KOPT-K1 (cell line): ENCODE data around the gene KIF25.

Experiments used
- H3K27ac ChIP-seq: fragments of 200-600 bp; sonication (generic); 2 replicates; pipeline ENCODE4 v1.5.1; 2016; ENCODE audit warnings: antibody characterized with exemption, mild to moderate bottlenecking, low read depth, low read length; ENCODE audit not compliant: poor library complexity, severe bottlenecking
- H3K36me3 ChIP-seq: fragments of 200-600 bp; sonication (generic); 2 replicates; pipeline ENCODE4 v1.5.1; 2017; ENCODE audit warnings: antibody characterized with exemption, mild to moderate bottlenecking, low read length, moderate library complexity; ENCODE audit not compliant: insufficient read depth
- H3K9me3 ChIP-seq: fragments of 200-600 bp; sonication (generic); 2 replicates; pipeline ENCODE4 v1.5.1; 2017; ENCODE audit warnings: antibody characterized with exemption, low read length, mild to moderate bottlenecking; ENCODE audit not compliant: insufficient read depth, poor library complexity, severe bottlenecking

KIF25 gene

DNA sequence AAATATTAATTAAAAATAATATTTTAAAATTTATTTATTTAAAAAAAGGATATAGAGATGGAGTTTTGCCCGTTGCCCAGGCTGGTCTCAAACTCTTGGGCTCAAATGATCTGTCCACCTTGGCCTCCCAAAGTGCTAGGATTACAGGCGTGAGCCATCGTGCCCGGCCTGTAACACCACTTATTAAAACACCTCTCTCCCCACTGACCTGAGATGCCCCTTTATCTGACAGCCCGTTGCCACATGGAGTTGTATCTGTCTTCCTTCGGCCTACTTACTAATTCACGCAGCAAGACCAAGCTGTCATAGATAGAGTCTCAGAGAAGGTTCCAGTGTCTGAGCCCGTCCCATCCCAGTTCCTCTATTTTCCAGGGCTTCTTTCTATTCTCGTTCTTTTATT is 30.7 kb downstream of the KIF25 start:
- Histone ChIP-seq H3K27ac (no peak overlapping the region), H3K9me3 (peaks cover 10% of the 10 kb centered on the region), H3K36me3 (no peaks in the 10 kb centered on the region)

DNA sequence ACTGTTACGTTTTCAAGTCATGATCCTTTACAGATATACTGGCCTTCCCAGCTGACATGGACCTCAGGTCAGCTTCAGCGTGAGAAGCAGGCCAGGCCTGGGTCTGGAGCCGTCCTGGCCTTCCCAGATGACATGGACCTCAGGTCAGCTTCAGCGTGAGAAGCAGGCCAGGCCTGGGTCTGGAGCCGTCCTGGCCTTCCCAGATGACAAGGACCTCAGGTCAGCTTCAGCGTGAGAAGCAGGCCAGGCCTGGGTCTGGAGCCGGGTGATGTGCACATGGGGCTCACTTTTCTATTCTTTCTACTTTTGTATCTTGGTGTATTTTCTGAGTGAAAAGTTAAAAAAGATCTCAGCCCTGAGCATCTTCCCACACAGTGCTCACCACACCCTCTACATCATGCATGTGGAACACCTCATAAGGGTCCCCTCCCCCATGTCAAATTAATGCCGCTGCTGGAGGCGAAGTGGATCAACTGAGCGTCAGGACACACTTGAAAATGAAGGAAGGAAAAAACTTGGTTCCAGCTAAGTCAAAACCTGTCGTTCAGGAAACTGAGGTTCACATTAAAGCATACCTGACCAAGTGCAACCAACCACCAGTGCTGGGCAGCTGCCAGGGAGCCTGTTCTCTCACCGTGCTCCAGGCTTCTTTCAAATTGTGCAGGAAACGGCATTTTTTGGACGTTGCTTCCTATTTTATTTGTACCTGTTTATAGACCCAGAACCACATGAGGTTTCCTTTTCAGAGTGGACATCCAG is 32.2 kb downstream of the KIF25 start:
- H3K27ac ChIP-seq: no peak overlapping the region
- H3K36me3 ChIP-seq: no peaks in the 10 kb centered on the region
- H3K9me3 ChIP-seq: peaks cover 10% of the 10 kb centered on the region

DNA sequence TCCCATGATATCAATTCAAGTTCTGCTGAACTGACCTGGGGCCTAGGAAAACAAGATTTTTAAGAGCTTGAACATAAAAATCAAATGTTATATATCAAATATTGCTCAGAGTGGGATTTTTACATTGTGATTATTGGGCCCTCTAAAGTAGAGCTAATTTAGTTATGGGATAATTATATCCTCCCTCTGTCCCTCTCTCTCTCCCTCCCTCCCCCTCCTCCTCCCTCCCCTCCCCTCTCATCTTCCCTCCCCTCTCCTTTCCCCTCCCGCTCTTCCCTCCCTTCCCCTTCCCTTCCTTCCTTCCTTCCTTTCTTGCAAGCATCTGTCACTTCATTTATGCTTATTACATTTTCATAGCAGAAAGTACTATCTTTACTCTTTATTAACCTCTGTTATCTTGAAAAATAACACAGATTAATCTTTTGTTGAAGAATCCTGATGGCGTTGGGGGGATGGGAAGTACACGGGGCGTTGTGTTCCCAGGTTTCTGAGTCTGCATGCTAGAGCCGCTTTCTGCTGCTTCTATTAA is 32.8 kb downstream of the KIF25 start:
- Histone ChIP-seq H3K27ac (no peak overlapping the region), H3K36me3 (no peaks in the 10 kb centered on the region), H3K9me3 (peaks cover 9% of the 10 kb centered on the region)

GRCh38 chr6:168030908-168031307 is 33.4 kb downstream of the KIF25 start:
- no peak overlapping the region for H3K27ac ChIP-seq
- H3K36me3 ChIP-seq: no peaks in the 10 kb centered on the region
- peaks cover 2% of the 10 kb centered on the region for H3K9me3 ChIP-seq

DNA sequence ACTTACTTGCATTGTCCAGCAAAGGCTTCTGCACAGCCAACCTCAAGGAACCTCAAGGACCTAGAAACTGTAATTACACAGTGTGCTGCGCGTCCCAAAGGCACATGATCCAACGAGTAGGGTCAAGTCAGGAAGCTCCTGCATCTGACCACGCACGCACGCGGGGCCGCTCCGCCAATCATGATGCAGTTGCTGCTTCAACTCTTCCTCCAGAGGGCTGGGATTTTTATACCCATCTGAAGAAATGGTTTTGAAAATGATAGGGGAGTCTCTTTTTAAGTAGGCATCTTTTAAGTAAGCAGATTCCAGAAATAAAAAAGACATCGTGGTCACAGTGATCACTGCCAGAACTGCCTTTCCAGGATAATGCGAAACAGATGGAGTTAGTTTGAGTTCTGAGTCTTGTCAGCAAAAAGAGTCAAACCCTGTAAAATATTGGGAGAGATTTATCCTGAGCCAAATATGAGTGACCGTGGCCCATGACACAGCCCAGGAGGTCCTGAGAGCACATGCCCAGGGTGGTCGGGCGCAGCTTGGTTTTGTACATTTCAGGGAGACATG is 34.0 kb downstream of the KIF25 start:
- H3K36me3 ChIP-seq: no peaks in the 10 kb centered on the region
- no peaks in the 10 kb centered on the region for H3K9me3 ChIP-seq
- no peak overlapping the region for H3K27ac ChIP-seq

DNA sequence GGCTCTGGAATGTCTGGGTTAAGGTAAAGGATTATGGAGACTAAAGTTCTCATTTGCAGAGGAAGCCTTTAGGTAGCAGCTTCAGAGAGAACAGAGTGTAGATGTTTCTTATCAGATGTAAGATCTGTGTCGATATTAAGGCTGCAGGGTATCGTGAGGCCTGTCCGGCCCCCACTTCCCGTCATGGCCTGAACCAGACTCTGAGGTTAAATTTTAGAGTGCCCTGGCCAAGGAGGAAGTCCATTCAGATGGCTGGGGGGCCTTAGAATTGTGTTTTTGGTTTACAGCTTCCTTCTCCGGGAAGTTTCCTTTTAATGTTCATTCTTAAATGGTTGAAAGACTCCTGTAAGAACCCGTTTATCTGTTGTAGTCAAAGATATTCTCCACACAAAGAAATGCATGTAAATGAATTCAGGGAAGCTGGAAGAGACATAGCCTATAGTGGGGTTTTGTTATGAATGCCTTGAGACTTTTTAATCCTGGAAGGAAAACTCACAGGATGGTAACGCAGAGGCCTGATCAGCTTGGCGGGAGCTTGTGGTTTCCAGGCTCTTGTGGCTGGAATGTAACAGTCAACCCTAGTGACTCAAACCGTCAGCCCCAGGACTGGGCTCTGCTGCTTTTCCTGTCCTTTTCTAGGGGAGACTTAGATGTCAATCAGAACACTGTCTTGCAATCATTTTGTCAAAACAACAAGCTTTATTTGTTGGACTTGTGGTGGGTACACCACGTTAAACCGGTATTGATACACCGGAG is 34.7 kb downstream of the KIF25 start:
- no peaks in the 10 kb centered on the region for H3K9me3 ChIP-seq
- no peak overlapping the region for H3K27ac ChIP-seq
- H3K36me3 ChIP-seq: no peaks in the 10 kb centered on the region

DNA sequence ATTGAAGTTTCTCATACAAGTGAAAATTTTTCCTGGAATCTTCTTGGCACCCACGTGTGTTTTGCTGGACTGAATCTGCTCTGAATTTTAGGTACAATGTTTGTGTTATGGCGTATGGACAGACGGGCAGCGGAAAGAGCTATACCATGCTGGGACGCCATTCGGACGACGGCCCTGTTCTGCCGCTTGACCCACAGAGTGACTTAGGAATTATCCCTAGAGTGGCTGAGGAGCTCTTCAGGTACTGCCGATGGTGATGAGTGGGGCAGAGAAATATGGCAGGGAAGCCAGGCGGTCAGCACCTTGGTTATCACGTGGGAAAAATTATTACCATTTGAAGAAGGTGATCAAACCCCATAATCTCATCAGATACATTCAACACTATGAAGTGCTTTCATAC is 36.3 kb downstream of the KIF25 start:
- H3K27ac ChIP-seq: no peak overlapping the region

GRCh38 chr6:168034537-168034936 is 37.1 kb downstream of the KIF25 start:
- Histone ChIP-seq H3K9me3 (no peaks in the 10 kb centered on the region), H3K27ac (no peak overlapping the region), H3K36me3 (no peaks in the 10 kb centered on the region)

More for the DNA sequence above, 36.3 kb downstream of the KIF25 start:
- Histone ChIP-seq H3K9me3 (no peaks in the 10 kb centered on the region), H3K36me3 (no peaks in the 10 kb centered on the region)

- H3K9me3 ChIP-seq: no peaks in the 10 kb centered on the region
- no peak overlapping the region for H3K27ac ChIP-seq
- no peaks in the 10 kb centered on the region for H3K36me3 ChIP-seq
These were observed 37.7 kb downstream of the KIF25 start for GRCh38 chr6:168035098-168035660.

DNA sequence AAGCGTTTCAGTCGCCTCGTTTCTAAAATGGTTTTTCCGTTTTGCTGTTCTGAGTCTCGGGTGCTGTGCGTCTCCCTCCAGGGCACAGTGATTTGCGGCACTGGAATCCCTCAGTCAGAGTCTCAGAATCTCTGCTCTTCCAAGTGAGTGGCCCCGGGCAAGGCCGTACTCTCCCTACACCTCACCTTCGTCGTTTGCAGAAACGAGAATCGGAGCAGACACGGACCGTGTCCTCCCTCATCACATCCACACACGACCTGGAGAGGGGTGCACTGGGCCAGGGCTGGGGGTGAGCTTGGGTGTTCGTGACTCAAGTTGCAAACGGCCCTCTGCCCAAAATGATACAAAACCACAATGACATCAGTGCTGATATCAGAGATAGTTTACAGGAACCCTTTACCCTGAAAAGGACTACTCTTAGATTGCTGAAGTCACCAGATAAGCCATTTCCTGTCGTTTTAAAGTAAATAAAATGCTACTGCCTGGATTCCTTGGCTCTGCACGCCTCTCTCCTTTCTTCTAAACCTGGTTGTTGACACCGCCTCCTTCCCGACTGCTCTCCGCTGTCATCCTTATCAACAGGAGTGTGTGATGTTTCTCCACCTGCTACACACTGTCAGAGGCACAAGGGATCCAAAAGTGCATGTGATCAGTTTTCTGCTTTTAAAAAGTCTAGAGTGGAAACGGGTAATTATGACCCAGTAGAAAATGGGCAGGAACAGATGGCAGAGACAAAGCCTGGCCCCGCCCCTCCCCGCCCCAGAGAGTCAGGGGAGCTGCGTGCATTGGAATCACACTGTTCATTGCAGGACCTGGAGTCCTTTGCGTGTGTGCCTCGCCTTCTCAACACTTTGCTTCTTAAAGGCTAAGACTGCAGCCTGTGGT is 38.4 kb downstream of the KIF25 start:
- Histone ChIP-seq H3K9me3 (no peaks in the 10 kb centered on the region), H3K27ac (no peak overlapping the region), H3K36me3 (no peaks in the 10 kb centered on the region)

DNA sequence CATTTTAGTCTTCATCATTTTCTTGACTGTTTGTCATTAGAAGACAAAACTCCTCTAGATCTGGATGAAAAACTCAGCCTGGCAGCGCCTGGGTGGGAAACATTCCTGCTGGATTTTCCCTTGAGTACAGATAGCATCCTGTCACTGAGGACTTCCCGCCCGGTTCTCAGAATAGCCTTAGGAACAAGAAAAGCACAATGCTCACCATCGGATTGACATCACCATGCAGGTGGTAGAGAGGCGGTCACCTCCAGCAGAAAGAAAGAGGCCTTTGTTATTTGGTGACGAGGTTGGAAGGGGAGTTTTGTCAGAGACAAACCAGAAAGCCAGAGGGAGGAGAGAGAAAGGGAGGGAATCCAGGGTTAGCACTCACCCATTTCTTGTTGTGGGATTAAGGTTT is 39.8 kb downstream of the KIF25 start:
- Histone ChIP-seq H3K9me3 (no peaks in the 10 kb centered on the region), H3K27ac (no peak overlapping the region), H3K36me3 (no peaks in the 10 kb centered on the region)

DNA sequence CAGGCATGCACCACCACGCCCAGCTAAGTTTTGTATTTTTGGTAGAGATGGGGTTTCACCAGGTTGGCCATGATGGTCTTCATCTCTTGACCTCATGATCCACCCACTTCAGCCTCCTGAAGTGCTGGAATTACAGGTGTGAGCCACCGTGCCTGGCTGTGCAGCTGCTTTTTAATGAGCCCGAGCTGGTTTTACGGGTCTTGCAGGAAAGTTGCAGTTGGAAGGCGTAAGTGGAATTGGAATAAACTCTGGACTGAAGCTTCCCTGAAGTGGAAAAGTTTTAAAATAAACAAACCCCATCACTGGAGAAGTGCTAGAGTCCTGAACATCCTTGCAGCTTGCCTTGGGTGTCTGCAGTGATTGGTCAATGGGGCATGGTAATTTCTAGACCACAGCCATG is 40.4 kb downstream of the KIF25 start:
- Histone ChIP-seq H3K9me3 (no peaks in the 10 kb centered on the region), H3K27ac (no peak overlapping the region), H3K36me3 (no peaks in the 10 kb centered on the region)

- H3K9me3 ChIP-seq: peaks cover 6% of the 10 kb centered on the region
- no peak overlapping the region for H3K27ac ChIP-seq
- no peaks in the 10 kb centered on the region for H3K36me3 ChIP-seq
These were observed 41.2 kb downstream of the KIF25 start for GRCh38 chr6:168038576-168039140.

DNA sequence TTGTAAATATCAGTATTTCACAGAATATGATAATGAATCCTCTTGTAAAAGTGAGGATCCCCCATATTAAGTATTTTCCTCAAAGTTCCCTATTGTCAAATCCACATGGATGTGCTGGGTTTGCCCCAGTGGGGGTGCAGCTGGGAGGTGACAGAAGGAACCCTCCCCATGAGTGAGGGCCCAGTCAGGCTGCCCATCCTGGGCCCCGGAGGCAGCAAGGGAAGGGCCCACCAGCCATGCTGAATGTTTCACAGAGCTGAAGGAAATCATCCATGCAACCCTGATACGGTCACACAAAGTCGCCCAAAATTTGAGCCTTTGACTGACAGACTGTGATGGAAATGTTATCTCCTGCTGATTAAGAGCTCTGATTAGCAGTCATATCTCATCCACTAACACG is 41.8 kb downstream of the KIF25 start:
- peaks cover 13% of the 10 kb centered on the region for H3K9me3 ChIP-seq
- no peaks in the 10 kb centered on the region for H3K36me3 ChIP-seq
- no peak overlapping the region for H3K27ac ChIP-seq
